ENCODE data around the gene PTDSS2.

PTDSS2 gene

GRCh38 chr11:442611-443081 is 7.4 kb upstream of the PTDSS2 start:
- no peak overlapping the region for H3K4me3 ChIP-seq (ENCODE audit: low read length, poor library complexity, severe bottlenecking)
- no peaks in the 10 kb centered on the region for H3K79me2 ChIP-seq (ENCODE audit: insufficient read depth, low read length)
- H2AFZ ChIP-seq (ENCODE audit: low read length) = no peak overlapping the region
- TF ChIP-seq EZH2phosphoT487 (IDR thresholded peaks at IDR 0.05; ENCODE audit: borderline replicate concordance) (no peak), CTCF (conservative IDR thresholded peaks at IDR 0.05; ENCODE audit: low read length) (no peak)
- no peaks in the 10 kb centered on the region for H3K9me3 ChIP-seq (ENCODE audit: insufficient read depth, low read depth, low read length)
- H4K20me1 ChIP-seq (ENCODE audit: insufficient read depth, low read length, poor library complexity, severe bottlenecking) = no peaks in the 10 kb centered on the region
- no peak overlapping the region for H3K4me2 ChIP-seq (ENCODE audit: low read depth, low read length, poor library complexity, severe bottlenecking)
- no peaks in the 10 kb centered on the region for H3K9me2 ChIP-seq (replicated peaks; ENCODE audit: low read depth, low read length)
- H3K36me3 ChIP-seq (ENCODE audit: insufficient read depth, low read length) = no peaks in the 10 kb centered on the region
- H3F3A ChIP-seq (ENCODE audit: low read depth) = no peaks in the 10 kb centered on the region
- no peaks in the 10 kb centered on the region for H3K27me3 ChIP-seq (ENCODE audit: insufficient read depth, low read length, poor library complexity, severe bottlenecking)
- no peak overlapping the region for H3K9ac ChIP-seq (ENCODE audit: low read depth, low read length, poor library complexity, severe bottlenecking)
- H3K4me1 ChIP-seq (ENCODE audit: insufficient read depth, low read length, poor library complexity, severe bottlenecking) = peaks cover 2% of the 10 kb centered on the region

GRCh38 chr11:443542-444199 is 6.4 kb upstream of the PTDSS2 start:
- H3F3A ChIP-seq (ENCODE audit: low read depth) = 0 out of 2 replicates have a peak, but pooled peaks cover 3% of the 10 kb centered on the region

GRCh38 chr11:444396-445144 is 5.5 kb upstream of the PTDSS2 start:
- no peaks in the 10 kb centered on the region for H3K9me2 ChIP-seq (replicated peaks; ENCODE audit: low read depth, low read length)
- H3K4me2 ChIP-seq (ENCODE audit: low read depth, low read length, poor library complexity, severe bottlenecking) = no peak overlapping the region
- H3K9me3 ChIP-seq (ENCODE audit: insufficient read depth, low read depth, low read length) = no peaks in the 10 kb centered on the region
- no peak overlapping the region for H3K9ac ChIP-seq (ENCODE audit: low read depth, low read length, poor library complexity, severe bottlenecking)
- no peak overlapping the region for H3K4me3 ChIP-seq (ENCODE audit: low read length, poor library complexity, severe bottlenecking)
- H4K20me1 ChIP-seq (ENCODE audit: insufficient read depth, low read length, poor library complexity, severe bottlenecking) = no peaks in the 10 kb centered on the region
- H3K36me3 ChIP-seq (ENCODE audit: insufficient read depth, low read length) = no peaks in the 10 kb centered on the region
- H3F3A ChIP-seq (ENCODE audit: low read depth) = 0 out of 2 replicates have a peak, but pooled peaks cover 6% of the 10 kb centered on the region
- no peaks in the 10 kb centered on the region for H3K27me3 ChIP-seq (ENCODE audit: insufficient read depth, low read length, poor library complexity, severe bottlenecking)
- no peak overlapping the region for H2AFZ ChIP-seq (ENCODE audit: low read length)
- H3K79me2 ChIP-seq (ENCODE audit: insufficient read depth, low read length) = no peaks in the 10 kb centered on the region
- peaks cover 10% of the 10 kb centered on the region for H3K4me1 ChIP-seq (ENCODE audit: insufficient read depth, low read length, poor library complexity, severe bottlenecking)
- no peak for TF ChIP-seq EZH2phosphoT487 (IDR thresholded peaks at IDR 0.05; ENCODE audit: borderline replicate concordance)
- no peak for TF ChIP-seq CTCF (conservative IDR thresholded peaks at IDR 0.05; ENCODE audit: low read length)

More at GRCh38 chr11:443542-444199, 6.4 kb upstream of the PTDSS2 start:
- Histone ChIP-seq H3K4me2 (ENCODE audit: low read depth, low read length, poor library complexity, severe bottlenecking) (no peak overlapping the region), H3K79me2 (ENCODE audit: insufficient read depth, low read length) (no peaks in the 10 kb centered on the region), H3K27me3 (ENCODE audit: insufficient read depth, low read length, poor library complexity, severe bottlenecking) (no peaks in the 10 kb centered on the region), H4K20me1 (ENCODE audit: insufficient read depth, low read length, poor library complexity, severe bottlenecking) (no peaks in the 10 kb centered on the region), H3K4me3 (ENCODE audit: low read length, poor library complexity, severe bottlenecking) (no peak overlapping the region), H3K36me3 (ENCODE audit: insufficient read depth, low read length) (no peaks in the 10 kb centered on the region), H3K9ac (ENCODE audit: low read depth, low read length, poor library complexity, severe bottlenecking) (no peak overlapping the region), H3K9me2 (replicated peaks; ENCODE audit: low read depth, low read length) (no peaks in the 10 kb centered on the region), H3K9me3 (ENCODE audit: insufficient read depth, low read depth, low read length) (no peaks in the 10 kb centered on the region), H3K4me1 (ENCODE audit: insufficient read depth, low read length, poor library complexity, severe bottlenecking) (peaks cover 6% of the 10 kb centered on the region), H2AFZ (ENCODE audit: low read length) (no peak overlapping the region)
- TF ChIP-seq CTCF (conservative IDR thresholded peaks at IDR 0.05; ENCODE audit: low read length) = no peak
- no peak for TF ChIP-seq EZH2phosphoT487 (IDR thresholded peaks at IDR 0.05; ENCODE audit: borderline replicate concordance)
